NCI-H2196 (cell line): Measurements from ENCODE around the gene TNKS1BP1.

Source experiments
- DNase-seq: peaks from one replicate; lab custom pipeline; 2025; ENCODE audit not compliant: unreplicated experiment; lab: John Stamatoyannopoulos, UW

The TNKS1BP1 gene

GRCh38 chr11:57262157-57262556 is 62.6 kb downstream of the TNKS1BP1 start:
- DNase-seq = no peak

DNA sequence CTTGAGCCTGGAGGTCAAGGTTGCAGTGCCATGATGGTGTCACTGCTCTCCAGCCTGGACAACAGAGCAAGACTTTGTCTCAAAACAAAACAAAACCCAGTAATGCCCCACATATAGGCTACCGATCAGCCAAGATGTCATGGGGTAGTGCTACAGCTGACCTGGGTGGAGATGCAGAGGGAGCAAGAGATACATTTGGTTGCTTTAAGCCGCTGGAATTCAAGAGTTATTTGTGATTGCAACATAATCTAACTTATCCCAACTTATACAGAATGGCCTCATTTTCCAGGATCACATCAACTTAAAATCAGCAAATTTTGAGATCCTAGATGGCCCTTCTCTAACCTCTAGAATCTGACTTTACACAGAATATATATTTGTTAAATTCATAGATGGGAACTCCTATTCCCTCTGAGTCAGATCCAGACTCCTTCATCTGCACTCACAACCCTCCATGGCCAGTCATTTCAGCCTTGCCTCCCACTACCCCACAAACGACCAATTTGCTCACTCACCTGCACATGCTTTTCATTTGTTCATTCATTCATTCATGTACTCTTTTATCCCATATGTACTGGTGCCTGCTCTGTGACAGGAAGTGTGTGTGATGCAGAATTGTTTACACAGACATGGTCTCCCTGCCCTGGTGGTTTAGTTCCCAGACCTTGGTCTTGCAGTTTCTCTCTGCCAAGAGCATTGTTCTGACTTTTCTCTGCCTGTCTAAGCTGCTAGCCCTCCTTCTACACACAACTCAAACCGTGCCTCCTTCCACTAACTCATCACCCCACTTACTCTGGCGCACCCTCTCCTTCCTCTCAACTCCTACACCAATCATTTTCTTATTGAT is 63.6 kb downstream of the TNKS1BP1 start:
- DNase-seq = no peak

DNA sequence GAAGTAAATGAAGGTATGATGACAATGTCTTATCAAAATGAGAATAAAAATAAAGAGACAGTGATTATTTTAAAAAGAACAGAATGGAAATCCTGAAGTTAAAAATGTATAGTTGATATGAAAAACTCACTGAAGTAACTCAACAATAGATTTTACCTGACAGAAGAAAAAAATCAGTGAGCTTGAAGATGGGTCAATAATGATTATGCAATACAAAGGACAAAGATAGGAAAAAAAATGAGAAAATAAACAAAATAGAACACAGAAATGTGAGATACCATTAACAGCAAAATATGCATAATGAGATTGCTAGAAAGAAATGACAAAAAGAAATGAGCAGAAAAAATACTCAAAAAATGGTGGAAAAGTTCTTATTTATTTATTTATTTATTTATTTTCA is 68.6 kb downstream of the TNKS1BP1 start:
- no peak for DNase-seq

- no peak for DNase-seq
Measured at GRCh38 chr11:57255618-57256017, 69.1 kb downstream of the TNKS1BP1 start.

GRCh38 chr11:57254631-57255030 is 70.1 kb downstream of the TNKS1BP1 start:
- no peak for DNase-seq

GRCh38 chr11:57251491-57252104 is 73.2 kb downstream of the TNKS1BP1 start:
- no peak for DNase-seq

DNA sequence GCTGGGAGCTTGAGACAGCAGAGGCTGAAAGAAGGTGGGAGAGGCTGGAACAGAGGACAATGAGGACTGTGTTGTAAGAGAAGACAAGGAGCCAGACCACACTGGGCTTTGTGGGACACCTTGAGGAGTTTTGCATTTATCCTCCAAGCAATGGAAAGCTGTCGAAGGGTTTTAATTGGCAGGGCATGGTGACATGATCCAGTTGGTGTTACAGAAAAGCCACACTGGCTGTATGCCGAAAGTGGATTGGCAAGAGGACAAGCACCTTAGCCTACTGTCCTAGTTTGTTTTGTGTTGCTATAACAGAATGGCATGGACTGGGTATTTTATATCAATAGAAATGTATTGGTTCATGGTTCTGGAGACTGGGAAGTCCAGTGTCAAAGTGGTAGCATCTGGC is 73.7 kb downstream of the TNKS1BP1 start:
- no peak for DNase-seq
